Measurements from ENCODE around the gene ZNF438. TPM values are rescaled to one million over a fixed set of nuclear protein-coding genes. Genes with fewer than 3 reads are reported as not detected.

Gene ZNF438
- total and polyA plus RNA-seq, 2 of the 8 experiments (the other 6 are each of a cell fraction or from before 2014, with no cell fraction given), result 0.95 to 1.7 TPM

- Histone ChIP-seq H2BK15ac (ENCODE audit: low read length) (no peak overlapping the region), H3K56ac (replicated peaks; ENCODE audit: insufficient read length, low read depth, low read length) (no peak overlapping the region), H3K4me2 (ENCODE audit: insufficient read depth in 1 of 2, low read depth in 2 of 2, low read length in 2 of 2) (no peak overlapping the region), H2BK20ac (ENCODE audit: low read length) (no peak overlapping the region), H3K27ac (ENCODE audit: low read depth, low read length) (no peak overlapping the region), H3K4ac (replicated peaks; ENCODE audit: insufficient read length, low read depth, low read length) (no peak overlapping the region), H3K4me1 (replicated peaks in 1 of 4; ENCODE audit: control insufficient read depth in 3 of 4, insufficient read depth in 4 of 4, low read length in 3 of 4) (no peaks in the 10 kb centered on the region), H3K9ac (replicated peaks in 1 of 4; ENCODE audit: extremely low read depth in 1 of 4, low read depth in 3 of 4, low read length in 3 of 4) (no peak overlapping the region), H2BK5ac (ENCODE audit: low read depth, low read length) (no peak overlapping the region), H3K23me2 (ENCODE audit: low read depth, low read length) (no peaks in the 10 kb centered on the region), H2BK12ac (ENCODE audit: low read depth, low read length) (no peak overlapping the region), H3K14ac (ENCODE audit: insufficient read length) (no peak overlapping the region), H3K18ac (ENCODE audit: extremely low read depth, low read length) (no peak overlapping the region), H3K9me3 (ENCODE audit: insufficient read depth in 2 of 2, low read depth in 1 of 2, low read length in 1 of 2) (0 out of 4 replicates have a peak, but pooled peaks cover 0 to 4% of the 10 kb centered on the region in 2 experiments), H3K4me3 (ENCODE audit: extremely low read depth in 1 of 4, insufficient read depth in 2 of 4, low read depth in 3 of 4, low read length in 4 of 4) (no peak overlapping the region), H3K23ac (ENCODE audit: insufficient read length) (no peak overlapping the region), H4K5ac (ENCODE audit: insufficient read length, low read depth, low read length) (no peak overlapping the region), H4K20me1 (replicated peaks in 1 of 2; ENCODE audit: control insufficient read depth in 1 of 2, insufficient read depth in 2 of 2, low read length in 2 of 2) (no peaks in the 10 kb centered on the region), H3K79me2 (ENCODE audit: control insufficient read depth in 1 of 2, insufficient read depth in 2 of 2, low read length in 2 of 2) (no peaks in the 10 kb centered on the region), H3K27me3 (replicated peaks in 1 of 4; ENCODE audit: control insufficient read depth in 3 of 4, extremely low read depth in 1 of 4, insufficient read depth in 3 of 4, low read length in 3 of 4) (no peaks in the 10 kb centered on the region), H3K79me1 (ENCODE audit: low read depth, low read length) (no peaks in the 10 kb centered on the region), H2BK120ac (replicated peaks; ENCODE audit: low read depth, low read length) (no peak overlapping the region), H4K8ac (ENCODE audit: extremely low read depth, insufficient read depth, low read length) (no peak overlapping the region), H3K36me3 (ENCODE audit: control insufficient read depth in 2 of 4, insufficient read depth in 4 of 4, low read length in 3 of 4) (no peaks in the 10 kb centered on the region), H2AK5ac (ENCODE audit: low read depth, low read length) (no peak overlapping the region), H2AFZ (ENCODE audit: low read length) (no peak overlapping the region), H4K91ac (replicated peaks; ENCODE audit: insufficient read length, low read length) (no peak overlapping the region)
- WGBS, 2 experiments (ENCODE audit: extremely low coverage in 1 of 2, insufficient coverage in 1 of 2, insufficient read length in 1 of 2, insufficient replicate concordance in 2 of 2, low coverage in 1 of 2, low lambda C conversion rate in 2 of 2, missing lambda C conversion rate in 1 of 2), result 79% methylated on average over 7 of the region's 7 CpGs; no CpG with 5 or more reads in 1 of the 2 experiments
- TF ChIP-seq ASH2L (IDR thresholded peaks at IDR 0.05; ENCODE audit: low read length) (no peak), BACH1 (IDR thresholded peaks at IDR 0.05; ENCODE audit: low read length) (no peak), CTCF (IDR thresholded peaks at IDR 0.05; ENCODE audit: control extremely low read depth in 1 of 3, insufficient read depth in 1 of 3, low read depth in 1 of 3, low read length in 3 of 3) (no peak), SAP30 (IDR thresholded peaks at IDR 0.05; ENCODE audit: insufficient read depth, insufficient replicate concordance, low read length) (no peak), PHF8 (conservative IDR thresholded peaks at IDR 0.05; ENCODE audit: low read depth, low read length) (no peak), EGR1 (IDR thresholded peaks at IDR 0.05; ENCODE audit: borderline replicate concordance, low read depth, low read length) (no peak), JUND (IDR thresholded peaks at IDR 0.05; ENCODE audit: low read length) (no peak), TCF12 (IDR thresholded peaks at IDR 0.05; ENCODE audit: low read depth, low read length) (no peak), BRCA1 (IDR thresholded peaks at IDR 0.05; ENCODE audit: low read depth, low read length) (no peak)
- no peak for FAIRE-seq
- ChIA-PET POLR2A (ENCODE audit: partially characterized antibody) (no interaction called here), CTCF (ENCODE audit: partially characterized antibody) (no interaction called here)
- no peak for DNase-seq (ENCODE audit: low read depth in 1 of 2, low spot score in 2 of 2)
Measured at GRCh38 chr10:30980951-30981616, 50.6 kb downstream of the ZNF438 start.
